Neural cell (in vitro differentiated cells): ENCODE results near the gene NDST1. TPM values are rescaled to one million over a fixed set of nuclear protein-coding genes. Genes with fewer than 3 reads are reported as not detected.

Experiments
- H2AFZ ChIP-seq: fragments of 200-600, 300-800 bp; sonication (generic), shearing (Covaris generic); 2 replicates; pipeline ENCODE4 v1.6.0; 2014; ENCODE audit warnings: low read depth, mild to moderate bottlenecking, antibody characterized with exemption, low read length, moderate library complexity
- H3F3A ChIP-seq: fragments of 200-600 bp; shearing (Covaris generic); 2 replicates; pipeline ENCODE4 v1.6.1; 2016; ENCODE audit warnings: mild to moderate bottlenecking, moderate library complexity, mixed read lengths, antibody characterized with exemption, low read length; ENCODE audit not compliant: insufficient read depth, poor library complexity, severe bottlenecking
- H3K27ac ChIP-seq: fragments of 200-600, 300-800 bp; sonication (generic), shearing (Covaris generic); 2 replicates; pipeline ENCODE4 v1.5.1; 2014; ENCODE audit warnings: mild to moderate bottlenecking, low read length, moderate library complexity
- H3K27me3 ChIP-seq: fragments of 300-800, 200-600 bp; sonication (generic), shearing (Covaris generic); 2 replicates; pipeline ENCODE4 v1.6.0; 2014; ENCODE audit warnings: mild to moderate bottlenecking, low read depth, low read length, moderate library complexity; ENCODE audit not compliant: insufficient read depth
- H3K36me3 ChIP-seq: fragments of 300-800, 200-600 bp; sonication (generic), shearing (Covaris generic); 2 replicates; pipeline ENCODE4 v1.5.1; 2014; ENCODE audit warnings: mild to moderate bottlenecking, antibody characterized with exemption, low read length, moderate library complexity; ENCODE audit not compliant: insufficient read depth
- H3K4me2 ChIP-seq: fragments of 300-800, 200-600 bp; sonication (generic), shearing (Covaris generic); 2 replicates; pipeline ENCODE4 v1.6.0; 2014; ENCODE audit warnings: mild to moderate bottlenecking, low read length
- H3K4me3 ChIP-seq: fragments of 300-800, 200-600 bp; sonication (generic), shearing (Covaris generic); 2 replicates; pipeline ENCODE4 v1.5.1; 2014; ENCODE audit warnings: mild to moderate bottlenecking, low read length, moderate library complexity
- H3K79me2 ChIP-seq: fragments of 200-600 bp; shearing (Covaris generic); replicated peaks from 2 replicates; pipeline ENCODE4 v1.6.0; 2014; ENCODE audit warnings: mild to moderate bottlenecking, low read length, moderate library complexity; ENCODE audit not compliant: insufficient read depth
- H3K9ac ChIP-seq: fragments of 300-800, 200-600 bp; sonication (generic), shearing (Covaris generic); 2 replicates; pipeline ENCODE4 v1.6.1; 2016; ENCODE audit warnings: mild to moderate bottlenecking, low read length, mixed read lengths
- H3K9me2 ChIP-seq: fragments of 200-600 bp; shearing (Covaris generic); 2 replicates; pipeline ENCODE4 v1.6.1; 2016; ENCODE audit warnings: mild to moderate bottlenecking, low read length, mixed read lengths; ENCODE audit not compliant: insufficient read depth
- H3K9me3 ChIP-seq: fragments of 200-600, 300-800 bp; sonication (generic), shearing (Covaris generic); 2 replicates; pipeline ENCODE4 v1.6.1; 2016; ENCODE audit warnings: mild to moderate bottlenecking, mixed run types, low read length, moderate library complexity, mixed read lengths
- H4K20me1 ChIP-seq: fragments of 200-600 bp; shearing (Covaris generic); 2 replicates; pipeline ENCODE4 v1.6.1; 2016; ENCODE audit warnings: mild to moderate bottlenecking, mixed run types; ENCODE audit not compliant: insufficient read depth
- CTCF ChIP-seq: fragments of 450-650 bp; IDR thresholded peaks from 2 replicates; pipeline ENCODE4 v1.5.1; 2014; ENCODE audit warnings: antibody characterized with exemption, mild to moderate bottlenecking, moderate library complexity; ENCODE audit not compliant: poor library complexity, severe bottlenecking
- EP300 ChIP-seq: fragments of 450-650 bp; conservative IDR thresholded peaks from 2 replicates; pipeline ENCODE4 v1.6.1; 2014; ENCODE audit warnings: antibody characterized with exemption, mild to moderate bottlenecking, moderate library complexity; ENCODE audit not compliant: poor library complexity, severe bottlenecking
- EZH2 ChIP-seq: fragments of 200-600, 300-800 bp; shearing (Covaris generic), sonication (generic); IDR thresholded peaks from 2 replicates; pipeline ENCODE4 v1.6.1; 2014; ENCODE audit warnings: antibody characterized with exemption, low read length, borderline replicate concordance, mild to moderate bottlenecking; ENCODE audit not compliant: insufficient read depth, poor library complexity, severe bottlenecking
- MXI1 ChIP-seq: fragments of 450-650 bp; conservative IDR thresholded peaks from 2 replicates; pipeline ENCODE4 v1.6.1; 2014; ENCODE audit warnings: antibody characterized with exemption, mild to moderate bottlenecking; ENCODE audit not compliant: poor library complexity, severe bottlenecking
- POLR2AphosphoS5 ChIP-seq: IDR thresholded peaks from 2 replicates; pipeline ENCODE4 v1.6.1; 2012
- RAD21 ChIP-seq: fragments of 450-650 bp; conservative IDR thresholded peaks from 2 replicates; pipeline ENCODE4 v1.6.1; 2014; ENCODE audit warnings: antibody characterized with exemption, mild to moderate bottlenecking, moderate library complexity
- REST ChIP-seq: IDR thresholded peaks from 2 replicates; pipeline ENCODE4 v1.6.1; 2012; ENCODE audit warnings: borderline replicate concordance
- SMC3 ChIP-seq: fragments of 450-650 bp; conservative IDR thresholded peaks from 2 replicates; pipeline ENCODE4 v1.6.1; 2014; ENCODE audit warnings: antibody characterized with exemption, mild to moderate bottlenecking, moderate library complexity; ENCODE audit not compliant: poor library complexity
- TAF1 ChIP-seq: IDR thresholded peaks from 2 replicates; pipeline ENCODE4 v1.6.1; 2012; ENCODE audit warnings: low read depth
- polyA plus RNA-seq: library from polyadenylated mRNA; depleted of rRNA; stranded (reverse); fragments of >200 nt; gene quantifications from 2 replicates; pipeline ENCODE4 v1.2.3, GENCODE V29; 2014

Gene NDST1
- polyA plus RNA-seq, 1 donor from 2014 or later: 15.6 TPM

GRCh38 chr5:150544611-150545219 lies 36.8 kb downstream of the NDST1 start:
- TF ChIP-seq POLR2AphosphoS5 (no peak), EZH2 (no peak), RAD21 (peak; percentile 31), SMC3 (peak; percentile 37), CTCF (peak; percentile 55), MXI1 (no peak), TAF1 (no peak), EP300 (no peak), REST (no peak)
- Histone ChIP-seq H3K9me2 (no peaks in the 10 kb centered on the region), H3K9me3 (no peaks in the 10 kb centered on the region), H4K20me1 (no peaks in the 10 kb centered on the region), H2AFZ (no peak overlapping the region), H3K4me3 (no peak overlapping the region), H3F3A (no peaks in the 10 kb centered on the region), H3K9ac (no peak overlapping the region), H3K27me3 (no peaks in the 10 kb centered on the region), H3K27ac (no peak overlapping the region), H3K4me2 (no peak overlapping the region), H3K79me2 (no peaks in the 10 kb centered on the region), H3K36me3 (no peaks in the 10 kb centered on the region)

- Histone ChIP-seq H4K20me1 (no peaks in the 10 kb centered on the region), H3K79me2 (no peaks in the 10 kb centered on the region), H3K36me3 (no peaks in the 10 kb centered on the region), H3K9me3 (no peaks in the 10 kb centered on the region), H3K4me3 (no peak overlapping the region), H3F3A (no peaks in the 10 kb centered on the region), H3K9ac (no peak overlapping the region), H3K27me3 (no peaks in the 10 kb centered on the region), H3K4me2 (no peak overlapping the region), H2AFZ (no peak overlapping the region), H3K9me2 (no peaks in the 10 kb centered on the region), H3K27ac (no peak overlapping the region)
- no peak for TF ChIP-seq TAF1
- no peak for TF ChIP-seq CTCF
- TF ChIP-seq EZH2: no peak
Measured at GRCh38 chr5:150545246-150545645, 37.3 kb downstream of the NDST1 start.
